Activated CD4-positive, alpha-beta T cell treated with anti-CD3 and anti-CD28 coated beads for 48 hours (primary cell): ENCODE results near the gene SCO2.

Source experiments
- DNase-seq: peaks from one replicate; pipeline ENCODE4 v3.0.0-alpha.2; 2020

SCO2 gene

DNA sequence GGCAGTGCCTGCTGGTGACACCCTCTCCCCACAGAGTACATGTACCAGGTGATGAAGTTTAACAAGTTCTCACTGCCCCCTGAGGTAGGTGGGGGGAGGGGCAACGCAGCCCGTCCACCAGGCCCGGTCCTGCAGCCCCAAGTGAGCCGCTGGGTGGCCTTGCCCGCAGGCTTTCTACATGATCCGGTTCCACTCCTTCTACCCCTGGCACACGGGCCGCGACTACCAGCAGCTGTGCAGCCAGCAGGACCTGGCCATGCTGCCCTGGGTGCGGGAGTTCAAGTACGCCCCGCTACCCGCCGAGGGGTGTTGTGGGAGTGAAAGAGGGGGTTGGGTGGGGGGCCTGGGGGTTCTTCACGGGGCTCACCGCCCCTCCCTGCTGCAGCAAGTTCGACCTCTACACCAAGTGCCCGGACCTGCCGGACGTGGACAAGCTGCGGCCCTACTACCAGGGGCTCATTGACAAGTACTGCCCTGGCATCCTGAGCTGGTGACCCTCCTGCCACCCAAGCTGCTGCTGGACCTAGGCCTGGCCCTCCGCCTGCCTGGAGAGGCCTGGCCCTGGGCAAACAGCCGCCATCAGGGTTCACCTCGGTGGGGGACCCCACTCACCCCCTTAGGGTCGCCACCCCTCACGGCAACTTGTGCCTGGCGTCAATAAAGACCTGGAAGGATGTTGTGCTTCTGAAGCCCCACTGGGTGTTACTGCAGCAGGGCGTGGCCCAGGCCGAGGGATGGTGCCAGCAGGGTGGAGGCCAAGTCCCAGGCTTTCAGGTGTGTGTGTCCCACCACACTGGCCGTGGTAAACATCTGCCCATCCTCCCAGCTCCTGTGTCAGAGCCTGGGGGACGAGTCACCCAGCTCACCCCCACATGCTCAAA is 35.8 kb downstream of the SCO2 start:
- DNase-seq, result no peak

DNA sequence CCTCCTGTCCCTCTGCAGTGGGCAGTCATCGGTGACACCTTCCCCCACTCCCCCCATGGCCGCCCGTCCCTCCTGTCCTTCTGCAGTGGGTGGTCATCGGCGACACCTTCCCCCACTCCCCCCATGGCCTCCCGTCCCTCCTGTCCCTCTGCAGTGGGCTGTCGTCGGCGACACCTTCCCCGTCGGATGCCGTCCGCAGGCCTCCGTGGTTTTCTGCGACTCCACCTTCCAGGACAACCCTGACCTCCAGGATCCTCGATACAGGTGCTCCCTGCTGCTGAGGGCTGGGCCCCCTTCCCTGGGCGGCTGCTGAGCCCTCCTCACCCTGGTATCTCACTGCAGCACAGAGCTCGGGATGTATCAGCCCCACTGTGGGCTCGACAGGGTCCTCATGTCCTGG is 36.5 kb downstream of the SCO2 start:
- no peak for DNase-seq

GRCh38 chr22:50488006-50488677 is 37.3 kb downstream of the SCO2 start:
- no peak for DNase-seq

DNA sequence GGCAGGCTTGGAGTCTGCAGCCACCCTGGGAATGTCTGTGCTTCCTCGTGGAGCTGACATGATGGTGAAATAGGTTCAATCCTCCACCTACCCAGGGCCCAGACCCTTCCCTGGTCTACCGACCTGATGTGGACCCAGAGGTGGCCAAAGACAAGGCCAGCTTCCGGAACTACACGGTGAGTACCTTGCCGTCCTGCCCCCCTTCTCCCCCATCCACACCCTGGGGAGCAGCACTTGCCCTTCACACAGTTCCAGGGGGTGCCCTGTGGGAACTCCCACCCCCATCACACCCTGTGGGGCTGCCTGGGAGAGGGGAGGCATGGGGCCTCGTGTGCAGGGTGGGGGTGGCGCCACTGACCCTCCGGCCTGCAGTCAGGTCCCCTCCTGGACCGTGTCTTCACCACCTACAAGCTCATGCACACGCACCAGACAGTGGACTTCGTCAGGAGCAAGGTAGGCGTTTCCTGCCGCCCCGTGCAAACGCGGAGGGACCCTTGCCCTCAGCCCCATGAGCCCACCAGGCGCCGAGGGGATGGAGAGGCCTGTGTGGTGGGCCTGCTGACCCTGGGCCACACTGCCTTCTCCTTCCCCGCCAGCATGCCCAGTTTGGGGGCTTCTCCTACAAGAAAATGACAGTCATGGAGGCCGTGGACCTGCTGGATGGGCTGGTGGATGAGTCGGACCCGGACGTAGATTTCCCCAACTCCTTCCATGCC is 38.0 kb downstream of the SCO2 start:
- no peak for DNase-seq

DNA sequence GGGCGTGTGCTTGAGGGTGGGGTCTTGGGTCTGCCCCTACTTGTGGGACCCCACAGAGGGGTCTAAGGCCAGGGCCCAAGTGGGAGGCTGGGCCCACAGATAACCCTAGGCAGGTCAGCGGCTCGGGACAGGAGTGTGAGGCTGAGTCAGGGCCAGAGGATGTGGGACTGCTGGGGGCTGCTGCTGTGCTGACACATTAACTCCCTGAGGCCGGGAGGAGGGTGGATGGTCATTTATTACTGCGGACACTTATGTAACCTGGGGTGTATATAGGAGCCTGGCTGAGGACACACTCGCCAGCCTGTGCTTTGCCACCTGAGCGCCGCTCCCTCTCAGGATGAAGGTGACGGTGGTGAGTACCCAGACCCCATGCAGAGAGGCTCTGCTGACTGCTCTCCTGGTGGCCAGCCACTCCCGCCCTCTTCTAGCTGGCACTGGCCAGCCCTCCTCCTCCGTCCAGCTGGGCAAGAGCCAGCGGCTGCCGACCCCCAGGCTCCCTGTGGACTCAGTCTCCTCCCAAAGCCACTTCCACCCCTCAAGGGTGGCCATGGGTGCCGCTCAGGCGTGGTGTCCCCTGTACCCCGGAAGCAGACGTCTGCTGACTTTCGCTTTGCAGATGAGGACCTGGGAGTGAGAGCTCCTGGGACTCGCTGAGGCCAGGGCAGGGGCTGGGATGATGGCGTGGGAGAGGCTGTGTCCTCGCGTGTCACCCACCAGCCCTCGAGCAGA is 38.7 kb downstream of the SCO2 start, which contains the start of gene MIOX:
TSS of gene MIOX (plus strand) at position 299 of the 729 bp plus-strand sequence. CDS start at position 338, 39 bp downstream.
- DNase-seq, result no peak

DNA sequence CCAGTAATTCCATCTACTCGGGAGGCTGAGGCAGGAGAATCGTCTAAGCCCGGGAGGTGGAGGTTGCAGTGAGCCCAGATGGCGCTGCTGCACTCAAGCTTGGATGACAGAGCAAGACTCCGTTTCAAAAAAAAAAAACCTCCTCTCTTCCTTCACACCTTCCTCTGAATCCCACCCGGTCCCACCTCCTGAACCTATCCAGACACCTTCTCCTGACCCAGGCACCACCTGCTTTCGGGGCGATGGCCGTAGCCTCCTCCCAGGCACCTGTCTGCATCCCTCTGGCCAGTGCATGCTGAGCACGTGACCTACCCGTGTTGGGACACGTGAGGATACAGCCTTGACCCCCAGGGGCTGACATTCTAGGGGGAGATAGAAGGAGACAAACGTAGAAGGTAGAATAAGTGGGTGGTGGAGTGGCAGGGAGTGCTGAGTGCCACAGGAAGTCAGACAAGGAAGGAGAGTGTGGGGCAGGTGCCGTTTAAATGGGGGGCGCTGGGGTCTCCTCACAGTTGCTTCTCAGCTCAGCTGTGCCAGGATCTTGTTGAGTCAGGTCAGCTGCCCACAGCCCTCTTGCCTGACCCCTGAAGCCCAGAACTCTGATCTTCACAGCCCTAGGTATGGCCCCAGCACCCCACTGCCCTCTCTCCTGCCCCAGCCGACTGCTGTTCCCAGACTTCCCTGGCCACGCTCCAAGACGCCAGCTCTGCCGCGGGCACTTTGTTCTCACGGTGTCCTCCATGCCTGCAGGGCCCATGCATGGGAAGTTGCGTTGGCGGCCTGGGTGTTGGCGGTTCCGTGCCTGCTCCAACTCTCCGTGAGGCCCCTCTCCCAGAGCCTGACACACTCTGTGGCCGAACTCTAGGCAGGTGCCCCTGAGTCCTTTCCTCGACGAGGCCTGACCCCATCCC is 39.9 kb downstream of the SCO2 start:
- DNase-seq, result no peak

GRCh38 chr22:50483977-50484853 is 41.2 kb downstream of the SCO2 start:
- DNase-seq, result no peak

- DNase-seq, result no peak
Observed at GRCh38 chr22:50483556-50483955, 41.8 kb downstream of the SCO2 start.

GRCh38 chr22:50483106-50483505 is 42.3 kb downstream of the SCO2 start:
- DNase-seq, result no peak

- no peak for DNase-seq
Observed at GRCh38 chr22:50482107-50483074, 43.0 kb downstream of the SCO2 start.

GRCh38 chr22:50481440-50482106 is 43.8 kb downstream of the SCO2 start, which contains the start of gene ADM2:
TSS of gene ADM2 (plus strand) at chr22:50481543. CDS start at chr22:50481848, 305 bp downstream.
- peak; percentile 71 for DNase-seq

GRCh38 chr22:50481045-50481439 is 44.4 kb downstream of the SCO2 start:
- no peak for DNase-seq

DNA sequence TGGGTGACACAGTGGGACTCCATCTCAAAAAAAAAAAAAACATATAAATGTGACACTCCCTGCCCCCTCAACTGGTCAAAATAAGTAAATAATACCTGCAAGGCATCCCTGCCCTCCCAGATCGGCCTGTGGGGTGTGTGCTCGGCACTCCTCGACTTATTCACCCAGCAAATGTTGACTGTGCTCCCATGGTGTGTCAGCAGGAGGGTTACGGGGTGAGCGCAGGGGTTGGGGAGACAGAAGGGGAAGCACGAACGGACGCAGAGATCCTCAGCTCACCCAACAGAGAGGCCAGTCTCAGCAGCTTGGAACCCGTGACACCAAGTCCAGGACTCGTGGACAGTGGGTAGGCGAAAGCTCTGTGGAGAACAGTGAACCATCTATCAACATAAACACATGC is 45.7 kb downstream of the SCO2 start:
- no peak for DNase-seq

DNA sequence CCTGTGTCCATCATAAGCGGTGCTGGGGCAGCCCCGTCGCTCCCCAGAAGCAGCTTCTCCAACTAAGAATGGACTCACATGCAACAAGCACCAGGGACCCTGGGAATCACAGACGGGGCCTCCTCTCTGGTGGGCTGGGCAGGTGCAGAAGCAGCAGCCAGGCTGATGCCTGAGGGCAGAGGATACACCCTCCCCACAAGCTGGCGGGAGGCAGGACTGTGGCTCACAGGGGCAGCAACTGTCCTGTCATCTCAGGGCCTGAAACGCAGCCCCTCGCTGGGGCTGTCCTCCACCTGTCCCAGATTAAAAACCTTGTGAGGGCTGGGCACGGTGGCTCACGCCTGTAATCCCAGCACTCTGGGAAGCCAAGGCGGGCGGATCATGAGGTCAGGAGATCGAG is 47.5 kb downstream of the SCO2 start:
- no peak for DNase-seq

- no peak for DNase-seq
Observed at GRCh38 chr22:50476868-50477267, 48.5 kb downstream of the SCO2 start.

- no peak for DNase-seq
Observed at GRCh38 chr22:50475652-50476002, 49.8 kb downstream of the SCO2 start.

- peak; percentile 92 for DNase-seq
Observed at GRCh38 chr22:50474710-50475651, 50.4 kb downstream of the SCO2 start, which contains the start of gene SBF1. TSS of gene SBF1 (minus strand) at chr22:50475035. CDS start at chr22:50474840, 195 bp downstream.
